Hippocampal formation (tissue), 2 donors: ENCODE data around the gene COL4A1.

Experiments used
- DNase-seq, 2 donors: peaks; one replicate each; lab custom pipeline; 2025; lab: John Stamatoyannopoulos, UW

COL4A1 gene

GRCh38 chr13:110258876-110259631, 47.9 kb downstream of the COL4A1 start:
- no peak for DNase-seq

GRCh38 chr13:110257408-110257807, 49.5 kb downstream of the COL4A1 start:
- no peak for DNase-seq

- DNase-seq: no peak
These were observed 50.6 kb downstream of the COL4A1 start for GRCh38 chr13:110256126-110256905.

GRCh38 chr13:110254751-110255553, 52.0 kb downstream of the COL4A1 start:
- DNase-seq: no peak

GRCh38 chr13:110254151-110254679, 52.7 kb downstream of the COL4A1 start:
- DNase-seq: no peak

GRCh38 chr13:110251193-110251819, 55.7 kb downstream of the COL4A1 start:
- no peak for DNase-seq

GRCh38 chr13:110250258-110250891, 56.6 kb downstream of the COL4A1 start:
- DNase-seq: no peak

- DNase-seq: no peak
These were observed 57.6 kb downstream of the COL4A1 start for GRCh38 chr13:110249326-110249725.

GRCh38 chr13:110248449-110249143, 58.4 kb downstream of the COL4A1 start:
- DNase-seq: no peak

GRCh38 chr13:110246530-110246929, 60.4 kb downstream of the COL4A1 start:
- DNase-seq: no peak

- DNase-seq: no peak
These were observed 61.5 kb downstream of the COL4A1 start for GRCh38 chr13:110245416-110245899.

- DNase-seq: no peak
These were observed 62.0 kb downstream of the COL4A1 start for GRCh38 chr13:110244976-110245375.

- no peak for DNase-seq
These were observed 62.7 kb downstream of the COL4A1 start for GRCh38 chr13:110244071-110244830.

- no peak for DNase-seq
These were observed 64.3 kb downstream of the COL4A1 start for GRCh38 chr13:110242615-110243014.

- DNase-seq: no peak
These were observed 66.0 kb downstream of the COL4A1 start for GRCh38 chr13:110240943-110241342.

- no peak for DNase-seq
These were observed 66.6 kb downstream of the COL4A1 start for GRCh38 chr13:110240352-110240751.

GRCh38 chr13:110239280-110240125, 67.5 kb downstream of the COL4A1 start:
- DNase-seq: no peak

- no peak for DNase-seq
These were observed 68.2 kb downstream of the COL4A1 start for GRCh38 chr13:110238818-110239195.
